Measurements from ENCODE around the gene SSBP4.
A peak's percentile ranks its signal among the peaks of the same experiment; 100 is the strongest.

Gene SSBP4

GRCh38 chr19:18470787-18471186, 51.6 kb downstream of the SSBP4 start:
- no peak for DNase-seq

- no peak for DNase-seq
Measured at GRCh38 chr19:18473003-18473705, 54.0 kb downstream of the SSBP4 start.

- no peak for DNase-seq
Measured at GRCh38 chr19:18473706-18474087, 54.5 kb downstream of the SSBP4 start.

GRCh38 chr19:18474366-18474887, 55.2 kb downstream of the SSBP4 start:
- no peak for DNase-seq

- peak; percentile 76 for DNase-seq
Measured at GRCh38 chr19:18475004-18475453, 55.8 kb downstream of the SSBP4 start.

GRCh38 chr19:18475762-18476331, 56.6 kb downstream of the SSBP4 start:
- DNase-seq: no peak

GRCh38 chr19:18476507-18477041, 57.4 kb downstream of the SSBP4 start:
- no peak for DNase-seq

GRCh38 chr19:18477042-18477779, 58.0 kb downstream of the SSBP4 start:
- DNase-seq: no peak

GRCh38 chr19:18477974-18478373, 58.8 kb downstream of the SSBP4 start:
- DNase-seq: no peak

GRCh38 chr19:18478545-18479311, 59.5 kb downstream of the SSBP4 start:
- peak; percentile 39 for DNase-seq

- DNase-seq: no peak
Measured at GRCh38 chr19:18480006-18480691, 61.0 kb downstream of the SSBP4 start.

GRCh38 chr19:18481505-18482222, 62.5 kb downstream of the SSBP4 start:
- no peak for DNase-seq

GRCh38 chr19:18483119-18483890, 64.1 kb downstream of the SSBP4 start:
- DNase-seq: no peak
